Left lung (tissue), 10 donors: ENCODE results near the gene UNC45B. TPM values are rescaled to one million over a fixed set of nuclear protein-coding genes. Genes with fewer than 3 reads are reported as not detected.
"Not testable (repeated sequence)": the region's sequence is repeated elsewhere in the genome, so short reads cannot be mapped to it uniquely, and the experiment has no call there.

Source experiments
- ATAC-seq: fragments of 200-7000 bp; cut with Tn5 transposase; one replicate; pipeline ENCODE4 v1.9.1; 2020; ENCODE audit warnings: moderate library complexity
- DNase-seq, 4 donors: peaks; one replicate each; pipeline ENCODE4 v3.0.0-alpha.2; 2013 to 2020
- H3K27ac ChIP-seq, 2 donors: fragments of 200-600 bp; sonication (generic) in 1 of 2; one replicate each; pipeline versions ENCODE4 v1.5.0 to v1.8.0; 2020 to 2021
- H3K27me3 ChIP-seq, 2 donors: fragments of 200-600 bp; sonication (generic) in 1 of 2; one replicate each; pipeline versions ENCODE4 v1.5.0 to v1.8.0; 2020 to 2021
- H3K36me3 ChIP-seq, 2 donors: fragments of 200-600 bp; sonication (generic) in 1 of 2; one replicate each; pipeline versions ENCODE4 v1.5.0 to v1.8.0; 2020 to 2021
- H3K4me1 ChIP-seq, 2 donors: fragments of 200-600 bp; one replicate each; pipeline ENCODE4 v1.8.0; 2021
- H3K4me3 ChIP-seq, 2 donors: fragments of 200-600 bp; sonication (generic) in 1 of 2; one replicate each; pipeline versions ENCODE4 v1.5.0 to v1.8.0; 2020 to 2021; ENCODE audit warnings: mild to moderate bottlenecking in 1 of 2
- H3K9me3 ChIP-seq, 2 donors: fragments of 200-600 bp; sonication (generic) in 1 of 2; one replicate each; pipeline versions ENCODE4 v1.5.0 to v1.8.0; 2020 to 2021
- intact Hi-C, 2 donors: fragments of 100-400 bp; cut with DNase I; formaldehyde crosslinking; loops; one replicate each; pipeline versions ENCODE4 v1.11.2 to v1.14.2; 2022
- polyA plus RNA-seq, 6 donors: library from polyadenylated mRNA; unstranded; fragments of 120-200 nt; gene quantifications; one replicate each; pipeline ENCODE4 v1.2.1, GENCODE V29; 2013; ENCODE audit not compliant: insufficient read length in 6 of 6
- total RNA-seq, 2 donors: library from RNA; stranded (reverse); fragmentation: NEBNext Ultra II Directional; extraction: Animal tissue kit (Norgen Biotek cat#: 25700); gene quantifications; one replicate each; pipeline ENCODE4 v1.2.1, GENCODE V29; 2021
- TF ChIP-seq, protein P1 (sequence below), 2 donors: fragments of 200-600 bp; sonication (generic) in 1 of 2; IDR thresholded peaks; one replicate each; pipeline versions ENCODE4 v1.5.0 to v1.8.0; 2021; ENCODE audit warnings: antibody characterized with exemption in 2 of 2
- donor health status: DM: no; HTN: yes; CAD: no.
- donor health status: DM: no; HTN: no; CAD: no.

The UNC45B gene
- total and polyA plus RNA-seq, 8 donors: 0.20 to 0.65 (median 0.39) TPM

DNA sequence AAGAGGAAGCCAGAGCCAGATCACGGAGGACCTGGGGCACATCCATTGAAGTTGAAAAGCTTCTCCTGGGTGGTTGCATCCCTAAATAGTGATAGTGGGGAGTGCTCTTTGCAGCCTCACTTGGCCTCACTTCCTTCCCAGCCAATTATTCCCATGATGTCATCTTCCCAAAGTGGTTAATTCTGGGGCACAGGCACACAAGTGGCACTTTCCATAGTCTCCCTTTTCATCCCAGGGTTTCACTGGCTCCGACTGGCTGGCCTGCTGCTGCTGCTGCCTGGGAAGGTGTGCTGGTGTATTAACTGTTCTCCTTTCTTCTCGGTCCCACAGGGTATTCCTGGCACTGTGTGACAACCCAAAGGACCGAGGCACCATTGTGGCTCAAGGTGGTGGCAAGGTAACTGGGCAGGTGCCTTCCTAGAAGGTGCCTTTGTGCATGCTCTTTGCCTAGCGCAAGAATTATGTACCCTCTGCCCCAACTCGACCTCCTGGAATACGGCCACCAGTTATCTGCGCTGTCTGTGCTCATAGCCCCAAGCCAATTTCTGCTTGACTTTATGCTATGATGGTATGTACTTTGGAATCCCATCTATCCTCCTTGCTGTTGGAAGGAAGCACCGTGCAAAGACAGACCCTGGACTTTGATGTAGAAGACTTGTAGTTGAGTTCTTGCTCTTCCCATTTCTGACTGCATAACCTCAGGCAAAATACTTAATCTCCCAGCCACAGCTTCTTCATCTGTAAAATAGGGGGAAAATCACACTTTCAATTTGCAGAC lies 28.2 kb downstream of the UNC45B start:
- TF ChIP-seq, protein P1, sequence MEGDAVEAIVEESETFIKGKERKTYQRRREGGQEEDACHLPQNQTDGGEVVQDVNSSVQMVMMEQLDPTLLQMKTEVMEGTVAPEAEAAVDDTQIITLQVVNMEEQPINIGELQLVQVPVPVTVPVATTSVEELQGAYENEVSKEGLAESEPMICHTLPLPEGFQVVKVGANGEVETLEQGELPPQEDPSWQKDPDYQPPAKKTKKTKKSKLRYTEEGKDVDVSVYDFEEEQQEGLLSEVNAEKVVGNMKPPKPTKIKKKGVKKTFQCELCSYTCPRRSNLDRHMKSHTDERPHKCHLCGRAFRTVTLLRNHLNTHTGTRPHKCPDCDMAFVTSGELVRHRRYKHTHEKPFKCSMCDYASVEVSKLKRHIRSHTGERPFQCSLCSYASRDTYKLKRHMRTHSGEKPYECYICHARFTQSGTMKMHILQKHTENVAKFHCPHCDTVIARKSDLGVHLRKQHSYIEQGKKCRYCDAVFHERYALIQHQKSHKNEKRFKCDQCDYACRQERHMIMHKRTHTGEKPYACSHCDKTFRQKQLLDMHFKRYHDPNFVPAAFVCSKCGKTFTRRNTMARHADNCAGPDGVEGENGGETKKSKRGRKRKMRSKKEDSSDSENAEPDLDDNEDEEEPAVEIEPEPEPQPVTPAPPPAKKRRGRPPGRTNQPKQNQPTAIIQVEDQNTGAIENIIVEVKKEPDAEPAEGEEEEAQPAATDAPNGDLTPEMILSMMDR (IDR thresholded peaks at IDR 0.05): no peak
- Histone ChIP-seq H3K4me3 (no peak overlapping the region), H3K27ac (no peak overlapping the region), H3K4me1 (no peaks in the 10 kb centered on the region), H3K36me3 (no peaks in the 10 kb centered on the region), H3K27me3 (no peaks in the 10 kb centered on the region), H3K9me3 (no peaks in the 10 kb centered on the region)
- DNase-seq: no peak
- ATAC-seq: no peak
- intact Hi-C loops: no loop called here

DNA sequence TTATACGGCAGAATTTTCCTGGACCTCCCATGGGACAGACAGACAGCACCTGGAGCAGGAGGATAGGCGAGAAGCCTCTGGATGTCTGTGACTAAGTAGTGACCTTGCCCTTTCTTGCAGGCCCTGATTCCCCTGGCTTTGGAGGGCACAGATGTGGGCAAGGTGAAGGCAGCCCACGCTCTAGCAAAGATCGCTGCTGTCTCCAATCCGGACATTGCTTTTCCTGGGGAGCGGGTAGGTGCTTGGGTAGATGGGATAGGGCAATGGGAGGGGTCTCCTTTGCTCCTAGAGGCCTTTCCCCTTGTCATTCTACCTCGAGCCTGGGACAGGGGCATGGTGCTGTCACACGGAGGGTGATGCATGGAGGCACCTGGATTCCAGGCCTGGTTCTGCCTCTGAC lies 29.3 kb downstream of the UNC45B start:
- no peaks in the 10 kb centered on the region for H3K36me3 ChIP-seq
- TF ChIP-seq, protein P1 (IDR thresholded peaks at IDR 0.05): no peak
- no peaks in the 10 kb centered on the region for H3K4me1 ChIP-seq
- H3K9me3 ChIP-seq: no peaks in the 10 kb centered on the region
- ATAC-seq (no peak), DNase-seq (no peak)
- H3K27me3 ChIP-seq: no peaks in the 10 kb centered on the region
- intact Hi-C loops: no loop called here
- no peak overlapping the region for H3K4me3 ChIP-seq
- no peak overlapping the region for H3K27ac ChIP-seq

DNA sequence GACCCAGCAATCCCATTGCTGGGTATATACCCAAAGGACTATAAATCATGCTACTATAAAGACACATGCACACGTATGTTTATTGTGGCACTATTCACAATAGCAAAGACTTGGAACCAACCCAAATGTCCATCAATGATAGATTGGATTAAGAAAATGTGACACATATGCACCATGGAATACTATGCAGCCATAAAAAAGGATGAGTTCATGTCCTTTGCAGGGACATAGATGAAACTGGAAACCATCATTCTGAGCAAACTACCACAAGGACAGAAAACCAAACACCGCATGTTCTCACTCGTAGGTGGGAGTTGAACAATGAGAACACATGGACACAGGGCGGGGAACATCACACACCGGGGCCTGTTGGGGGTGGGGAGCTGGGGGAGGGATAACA lies 31.8 kb downstream of the UNC45B start:
- H3K4me1 ChIP-seq, H3K4me3 ChIP-seq, DNase-seq, H3K9me3 ChIP-seq, intact Hi-C loops, H3K27ac ChIP-seq, ATAC-seq, H3K27me3 ChIP-seq, H3K36me3 ChIP-seq: not testable (repeated sequence)

DNA sequence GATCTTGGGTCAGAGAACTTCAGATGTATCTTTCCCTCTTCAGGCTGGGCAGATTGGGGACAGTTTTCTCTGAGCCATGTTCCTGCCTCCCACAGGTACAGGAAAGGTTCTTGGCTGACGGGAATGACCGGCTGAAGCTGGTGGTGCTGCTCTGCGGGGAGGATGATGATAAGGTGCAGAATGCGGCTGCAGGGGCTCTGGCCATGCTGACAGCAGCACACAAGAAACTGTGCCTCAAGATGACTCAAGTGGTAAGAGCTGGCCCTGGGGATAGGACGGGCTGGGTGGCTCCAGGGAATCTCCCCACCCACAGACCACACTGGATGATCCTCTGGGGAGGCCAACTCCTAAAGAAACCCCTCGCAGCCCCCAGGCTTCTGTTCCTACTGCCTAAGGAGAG lies 35.7 kb downstream of the UNC45B start:
- DNase-seq (no peak), ATAC-seq (no peak)
- H3K4me3 ChIP-seq: no peak overlapping the region
- TF ChIP-seq, protein P1 (IDR thresholded peaks at IDR 0.05): no peak
- intact Hi-C loops: no loop called here
- H3K36me3 ChIP-seq: no peaks in the 10 kb centered on the region
- no peaks in the 10 kb centered on the region for H3K9me3 ChIP-seq
- peaks cover 0 to 4% of the 10 kb centered on the region in 2 donors for H3K27me3 ChIP-seq
- H3K4me1 ChIP-seq: no peaks in the 10 kb centered on the region
- no peak overlapping the region for H3K27ac ChIP-seq

DNA sequence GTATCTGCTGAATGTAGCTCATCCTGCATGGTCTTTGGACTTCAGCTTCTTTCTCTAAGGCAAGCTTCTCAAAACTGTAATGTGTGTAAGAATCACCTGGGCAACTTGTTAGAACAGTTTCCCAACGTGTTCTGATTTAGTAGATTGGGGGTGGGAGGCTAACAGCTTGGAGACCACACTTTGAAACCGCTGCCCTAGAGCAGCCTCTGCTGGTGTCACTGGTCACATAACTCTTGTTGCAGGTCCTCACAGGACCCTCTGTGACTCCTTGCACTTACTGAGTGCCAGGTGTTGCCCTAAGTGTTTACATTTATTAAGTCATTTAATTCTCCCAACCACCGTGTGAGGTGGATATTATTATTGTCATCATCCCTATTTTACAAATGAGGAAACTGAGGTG lies 36.7 kb downstream of the UNC45B start:
- Histone ChIP-seq H3K27ac (no peak overlapping the region), H3K36me3 (no peaks in the 10 kb centered on the region), H3K9me3 (no peaks in the 10 kb centered on the region), H3K4me1 (no peaks in the 10 kb centered on the region), H3K4me3 (no peak overlapping the region), H3K27me3 (peaks cover 0 to 4% of the 10 kb centered on the region in 2 donors)
- intact Hi-C loops: no loop called here
- TF ChIP-seq, protein P1 (IDR thresholded peaks at IDR 0.05): no peak
- ATAC-seq (no peak), DNase-seq (no peak)

DNA sequence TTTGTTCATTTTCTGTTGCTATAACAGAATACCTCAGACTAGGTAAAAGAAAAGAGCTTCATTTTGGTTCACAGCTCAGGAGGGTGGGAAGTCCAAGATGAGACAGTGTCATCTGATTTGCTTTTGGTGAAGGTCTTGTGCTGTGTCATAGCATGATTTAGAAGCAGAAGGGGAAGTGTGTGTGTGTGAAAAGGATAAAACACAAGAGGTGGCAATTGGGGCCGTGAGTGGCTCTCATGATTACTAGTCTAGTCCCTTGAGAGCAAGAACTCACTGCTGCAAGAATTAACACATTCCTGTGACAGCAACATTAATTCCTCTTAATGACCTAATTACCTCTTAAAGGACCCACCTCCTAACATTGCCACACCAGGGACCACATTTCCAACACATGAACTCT lies 38.2 kb downstream of the UNC45B start:
- no peak overlapping the region for H3K4me3 ChIP-seq
- peaks cover 0 to 4% of the 10 kb centered on the region in 2 donors for H3K27me3 ChIP-seq
- no peaks in the 10 kb centered on the region for H3K36me3 ChIP-seq
- ATAC-seq (no peak), DNase-seq (no peak)
- no peaks in the 10 kb centered on the region for H3K9me3 ChIP-seq
- H3K4me1 ChIP-seq: no peaks in the 10 kb centered on the region
- intact Hi-C loops: no loop called here
- no peak overlapping the region for H3K27ac ChIP-seq
- TF ChIP-seq, protein P1 (IDR thresholded peaks at IDR 0.05): no peak
